Measurements from ENCODE around the gene MLLT6. TPM values are rescaled to one million over a fixed set of nuclear protein-coding genes. Genes with fewer than 3 reads are reported as not detected.

Gene MLLT6
- total RNA-seq, 1 donor from 2014 or later = 92.2 TPM

Small RNAs within 50 kb of the gene (microRNA-seq; reads per million reads assigned to microRNA genes)
- gene MIR4726 (not detected), gene MIR4734 (not detected)

Other genes with a start within 250 kb of the MLLT6 start
- 6.2 TPM for gene SRCIN1, start 99.3 kb upstream of the MLLT6 start, total RNA-seq
- gene EPOP, start 30.3 kb upstream of the MLLT6 start, total RNA-seq = 2.3 TPM
- gene CISD3, start 25.1 kb downstream of the MLLT6 start, total RNA-seq = 67.1 TPM
- 29.3 TPM for gene PCGF2, start 43.1 kb downstream of the MLLT6 start, total RNA-seq
- gene PSMB3, start 47.5 kb downstream of the MLLT6 start, total RNA-seq = 141 TPM
- 48.4 TPM for gene PIP4K2B, start 94.3 kb downstream of the MLLT6 start, total RNA-seq
- 10.4 TPM for gene CWC25, start 120.0 kb downstream of the MLLT6 start, total RNA-seq
- 564 TPM for gene RPL23, start 148.4 kb downstream of the MLLT6 start, total RNA-seq
- gene LASP1, start 164.8 kb downstream of the MLLT6 start, total RNA-seq = 25.3 TPM